Gastrocnemius medialis (tissue), 4 donors: Measurements from ENCODE around the gene CDKN2B-AS1.

Experiments used
- CTCF ChIP-seq, 5 experiments: fragments of 450-650 bp in 3 of 5; fragments of 200-600 bp in 2 of 5; sonication (generic) in 2 of 5; IDR thresholded peaks in 4 of 5; conservative IDR thresholded peaks in 1 of 5; 1 replicate in 4 of 5; 2 replicates in 1 of 5; pipeline ENCODE4 v1.5.1; 2016 to 2019; ENCODE audit warnings: antibody characterized with exemption in 5 of 5, mild to moderate bottlenecking in 3 of 5, moderate library complexity in 3 of 5
- POLR2A ChIP-seq, 2 donors: fragments of 450-650 bp; IDR thresholded peaks; one replicate each; pipeline ENCODE4 v1.6.1; 2017; ENCODE audit warnings: antibody characterized with exemption in 2 of 2, mild to moderate bottlenecking in 2 of 2, moderate library complexity in 2 of 2

GRCh38 chr9:21967702-21968101 lies 26.9 kb upstream of the CDKN2B-AS1 start:
- no peak for TF ChIP-seq POLR2A (IDR thresholded peaks at IDR 0.05)
- TF ChIP-seq CTCF (IDR thresholded peaks at IDR 0.05 in 4 of 5, conservative IDR thresholded peaks at IDR 0.05 in 1 of 5): no peak
